ENCODE results near the gene DESI2. TPM values are rescaled to one million over a fixed set of nuclear protein-coding genes. Genes with fewer than 3 reads are reported as not detected.

Gene DESI2
- total RNA-seq, 1 donor from 2014 or later = 25.5 TPM

DNA sequence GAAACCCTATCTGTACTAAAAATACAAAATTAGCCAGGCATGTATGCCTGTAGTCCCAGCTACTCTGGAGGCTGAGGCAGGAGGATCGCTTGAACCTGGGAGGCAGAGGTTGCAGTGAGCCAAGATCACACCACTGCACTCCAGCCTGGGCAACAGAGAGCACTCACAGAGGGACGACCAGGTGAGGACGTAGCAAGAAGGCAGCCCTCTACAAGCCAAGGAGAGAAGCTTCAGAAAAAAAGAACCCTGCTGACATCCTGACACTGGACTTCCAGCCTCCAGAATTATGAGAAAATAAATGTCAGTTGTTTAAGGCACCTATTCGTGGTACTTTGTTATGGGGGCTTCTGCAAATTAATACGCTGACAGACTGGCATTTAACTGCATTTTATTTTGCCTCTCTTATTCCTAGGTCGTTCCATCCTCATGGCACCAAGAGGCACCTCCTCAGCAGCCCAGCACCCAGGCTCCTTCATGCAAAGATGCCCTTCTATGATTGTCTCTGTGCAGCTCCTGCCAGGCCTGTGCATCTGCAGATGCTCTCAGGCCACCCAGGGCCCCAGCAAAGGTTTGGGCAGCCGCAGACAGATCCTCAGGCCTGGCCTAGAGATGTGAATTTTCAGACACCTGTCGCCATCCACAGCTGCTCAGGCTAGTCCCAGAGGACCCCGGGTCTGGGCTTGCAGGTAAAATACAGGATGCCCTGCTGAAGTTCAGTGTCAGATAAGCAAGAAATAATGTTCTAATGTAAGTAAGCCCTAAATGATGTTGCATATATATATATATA, 96.5 kb downstream of the DESI2 start:
- Histone ChIP-seq H3K4me3 (no peak overlapping the region), H3K27ac (no peak overlapping the region), H3K36me3 (no peaks in the 10 kb centered on the region), H3K4me1 (no peaks in the 10 kb centered on the region), H3K9me3 (no peaks in the 10 kb centered on the region), H3K27me3 (no peaks in the 10 kb centered on the region)
- no peak for DNase-seq (ENCODE audit: extremely low spot score in 2 of 2)
- TF ChIP-seq POLR2A (IDR thresholded peaks at IDR 0.05) (no peak), POLR2AphosphoS5 (IDR thresholded peaks at IDR 0.05; ENCODE audit: insufficient read depth in 1 of 2, low read depth in 1 of 2) (no peak)
- TF ChIP-seq, protein P1, sequence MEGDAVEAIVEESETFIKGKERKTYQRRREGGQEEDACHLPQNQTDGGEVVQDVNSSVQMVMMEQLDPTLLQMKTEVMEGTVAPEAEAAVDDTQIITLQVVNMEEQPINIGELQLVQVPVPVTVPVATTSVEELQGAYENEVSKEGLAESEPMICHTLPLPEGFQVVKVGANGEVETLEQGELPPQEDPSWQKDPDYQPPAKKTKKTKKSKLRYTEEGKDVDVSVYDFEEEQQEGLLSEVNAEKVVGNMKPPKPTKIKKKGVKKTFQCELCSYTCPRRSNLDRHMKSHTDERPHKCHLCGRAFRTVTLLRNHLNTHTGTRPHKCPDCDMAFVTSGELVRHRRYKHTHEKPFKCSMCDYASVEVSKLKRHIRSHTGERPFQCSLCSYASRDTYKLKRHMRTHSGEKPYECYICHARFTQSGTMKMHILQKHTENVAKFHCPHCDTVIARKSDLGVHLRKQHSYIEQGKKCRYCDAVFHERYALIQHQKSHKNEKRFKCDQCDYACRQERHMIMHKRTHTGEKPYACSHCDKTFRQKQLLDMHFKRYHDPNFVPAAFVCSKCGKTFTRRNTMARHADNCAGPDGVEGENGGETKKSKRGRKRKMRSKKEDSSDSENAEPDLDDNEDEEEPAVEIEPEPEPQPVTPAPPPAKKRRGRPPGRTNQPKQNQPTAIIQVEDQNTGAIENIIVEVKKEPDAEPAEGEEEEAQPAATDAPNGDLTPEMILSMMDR (IDR thresholded peaks at IDR 0.05) = no peak
- intact Hi-C loops (cut with DNase I) = no loop called here

DNA sequence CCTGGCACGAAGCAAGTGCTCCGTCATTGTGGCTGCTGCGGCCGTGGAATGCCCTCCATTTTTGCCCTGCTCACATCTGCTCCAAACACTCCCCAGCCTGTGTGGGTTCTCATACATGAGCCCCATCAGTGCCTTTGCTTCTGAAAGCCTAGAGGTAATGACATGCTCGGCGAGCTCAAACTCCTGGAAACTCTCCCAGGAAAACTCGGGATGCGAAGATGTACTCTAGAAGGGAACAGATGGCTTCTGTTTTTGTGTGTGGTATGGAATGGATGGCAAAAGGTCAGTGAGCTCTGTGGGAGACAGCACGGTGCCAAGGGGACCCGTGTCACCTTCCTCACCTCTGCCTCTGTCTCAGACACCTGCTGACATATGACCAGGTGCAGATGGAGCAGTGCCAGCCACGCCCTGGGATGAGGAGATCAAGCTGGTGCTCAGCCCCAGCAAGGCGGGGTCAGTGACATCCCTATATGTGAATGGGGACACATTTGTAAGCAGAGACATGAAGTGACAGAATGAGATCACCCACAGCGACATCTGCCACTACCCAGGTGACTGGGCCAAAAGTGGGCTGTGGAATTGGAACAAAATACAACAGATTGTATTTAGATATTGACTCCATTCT, 98.5 kb downstream of the DESI2 start:
- intact Hi-C loops (cut with DNase I) = no loop called here
- no peak overlapping the region for H3K27ac ChIP-seq

DNA sequence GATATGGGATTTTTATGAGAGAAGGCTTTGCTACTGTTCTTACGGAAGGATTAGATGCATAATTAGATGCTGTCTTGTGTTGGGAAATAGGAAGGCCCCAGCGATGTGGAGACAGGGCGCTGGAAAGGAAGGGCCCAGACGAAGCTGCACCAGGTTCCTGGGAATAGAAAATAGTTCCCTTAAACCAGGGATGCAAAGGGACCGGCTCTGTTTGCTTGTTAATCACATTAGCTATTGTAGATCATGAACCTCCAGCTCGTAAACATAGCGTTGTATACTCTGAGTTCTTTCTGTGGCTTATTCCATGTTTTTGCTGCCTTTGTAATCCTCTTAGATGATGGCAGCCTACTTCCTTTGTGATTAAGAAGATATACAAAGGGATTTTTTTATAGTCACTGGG, 102.7 kb downstream of the DESI2 start:
- TF ChIP-seq, protein P1 (IDR thresholded peaks at IDR 0.05) = no peak
- TF ChIP-seq POLR2A (IDR thresholded peaks at IDR 0.05) = no peak
- Histone ChIP-seq H3K36me3 (no peaks in the 10 kb centered on the region), H3K4me1 (no peaks in the 10 kb centered on the region), H3K4me3 (no peak overlapping the region), H3K9me3 (no peaks in the 10 kb centered on the region), H3K27ac (no peak overlapping the region), H3K27me3 (no peaks in the 10 kb centered on the region)
- no peak for DNase-seq (ENCODE audit: extremely low spot score in 2 of 2)
- intact Hi-C loops (cut with DNase I) = no loop called here

More for the DNA sequence above, 98.5 kb downstream of the DESI2 start:
- DNase-seq (ENCODE audit: extremely low spot score in 2 of 2) = no peak
- H3K4me1 ChIP-seq = no peaks in the 10 kb centered on the region
- no peaks in the 10 kb centered on the region for H3K9me3 ChIP-seq
- TF ChIP-seq POLR2A (IDR thresholded peaks at IDR 0.05) = no peak
- TF ChIP-seq, protein P1 (IDR thresholded peaks at IDR 0.05) = no peak
- no peaks in the 10 kb centered on the region for H3K36me3 ChIP-seq
- no peaks in the 10 kb centered on the region for H3K27me3 ChIP-seq
- no peak overlapping the region for H3K4me3 ChIP-seq

DNA sequence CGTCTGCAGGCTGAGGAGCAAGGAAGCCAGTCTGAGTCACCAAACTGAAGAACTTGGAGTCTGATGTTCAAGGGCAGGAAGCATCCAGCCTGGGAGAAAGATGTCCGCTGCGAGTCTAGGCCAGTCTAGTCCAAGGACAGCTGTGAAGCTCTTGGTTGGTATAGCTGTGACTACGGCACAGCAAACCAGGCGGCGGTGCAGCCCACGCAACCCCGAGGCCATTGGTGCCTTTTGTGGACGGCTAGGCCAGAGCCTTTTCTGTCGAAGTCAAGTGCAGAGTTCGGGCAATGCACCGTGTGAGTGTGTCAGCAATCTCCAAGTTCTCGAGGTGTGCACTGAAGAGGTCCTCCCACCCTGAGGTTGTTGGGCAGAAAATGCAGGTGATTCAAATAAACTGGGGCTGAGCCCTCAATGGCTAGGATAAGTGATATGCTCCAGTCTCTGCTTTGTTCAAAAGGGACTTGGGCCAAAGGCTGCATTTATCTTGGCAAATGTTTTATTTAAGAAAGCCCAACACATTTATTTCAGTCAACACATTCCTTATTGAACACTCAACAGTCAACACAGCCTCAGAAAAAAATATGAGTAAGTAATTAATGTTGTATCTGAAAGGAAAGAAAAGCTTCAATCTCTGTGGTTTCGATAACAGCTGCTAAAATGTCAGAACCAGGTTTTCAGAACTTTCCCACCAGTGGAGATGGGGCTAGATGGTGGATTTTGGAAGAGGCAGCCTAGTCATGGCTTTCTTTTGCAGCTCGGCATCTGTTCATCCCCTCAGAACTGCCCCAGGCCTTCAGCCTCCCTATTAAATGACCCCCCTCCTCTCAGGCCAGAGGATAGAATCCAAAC, 104.4 kb downstream of the DESI2 start:
- intact Hi-C loops (cut with DNase I) = no loop called here
- no peaks in the 10 kb centered on the region for H3K27me3 ChIP-seq
- no peak overlapping the region for H3K4me3 ChIP-seq
- TF ChIP-seq POLR2A (IDR thresholded peaks at IDR 0.05) = no peak
- TF ChIP-seq, protein P1 (IDR thresholded peaks at IDR 0.05) = no peak
- TF ChIP-seq POLR2AphosphoS5 (IDR thresholded peaks at IDR 0.05; ENCODE audit: insufficient read depth in 1 of 2, low read depth in 1 of 2) = no peak
- no peak for DNase-seq (ENCODE audit: extremely low spot score in 2 of 2)
- no peaks in the 10 kb centered on the region for H3K36me3 ChIP-seq
- H3K27ac ChIP-seq = no peak overlapping the region
- no peaks in the 10 kb centered on the region for H3K4me1 ChIP-seq
- H3K9me3 ChIP-seq = no peaks in the 10 kb centered on the region

Small RNA genes within 50 kb of the gene (small RNA-seq; reads per million reads assigned to genes)
- gene AL451007.1 = not detected

Other genes with a start within 250 kb of the DESI2 start
- 38.1 TPM for gene ADSS2, start 201.2 kb upstream of the DESI2 start, total RNA-seq
- 0.98 TPM for gene CATSPERE, start 191.9 kb upstream of the DESI2 start, total RNA-seq
- gene COX20, start 182.5 kb downstream of the DESI2 start, total RNA-seq = 24.1 TPM
- gene HNRNPU, start 211.4 kb downstream of the DESI2 start, total RNA-seq = 293 TPM